ENCODE results near the gene SEMA7A. TPM values are rescaled to one million over a fixed set of nuclear protein-coding genes. Genes with fewer than 3 reads are reported as not detected.
A peak's percentile ranks its signal among the peaks of the same experiment; 100 is the strongest.

SEMA7A gene
- total and polyA plus RNA-seq, 4 experiments from 2014 or later, result 0.10 to 1.9 (median 1.2) TPM; not detected in 1

DNA sequence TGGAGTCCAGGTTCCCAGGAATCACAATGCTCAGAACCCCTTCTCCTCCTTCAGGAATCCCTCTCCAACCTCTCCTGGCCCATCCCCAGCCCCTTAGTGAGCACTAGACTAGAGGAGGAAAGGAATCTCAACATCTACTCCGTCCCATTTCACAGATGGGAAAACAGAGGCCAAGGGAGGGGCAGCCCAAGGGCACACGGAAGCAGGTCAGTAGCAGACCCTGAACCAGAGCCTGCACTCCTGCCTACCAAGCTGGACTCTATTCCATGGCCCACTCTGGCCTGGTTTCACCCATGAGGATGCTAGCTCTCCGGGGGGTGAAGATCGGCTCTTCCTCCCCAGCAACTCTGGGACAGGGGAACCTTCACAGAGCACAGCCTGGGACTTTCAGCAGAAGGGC, 14.3 kb downstream of the SEMA7A start:
- H3K4me3 ChIP-seq (ENCODE audit: low read length in 2 of 2), result no peak overlapping the region
- ChIA-PET POLR2A (ENCODE audit: partially characterized antibody) (no interaction called here), CTCF (ENCODE audit: partially characterized antibody) (no interaction called here)
- H3K27ac Mint-ChIP-seq, result no peak overlapping the region
- H3K9me3 Mint-ChIP-seq, result no peaks in the 10 kb centered on the region
- H3K27me3 Mint-ChIP-seq, result no peaks in the 10 kb centered on the region
- H3K4me3 Mint-ChIP-seq, result no peak overlapping the region
- intact Hi-C loops (cut with micrococcal nuclease), result no loop called here
- no peaks in the 10 kb centered on the region for H3K4me1 ChIP-seq (ENCODE audit: insufficient read depth, low read length)
- H3K27me3 ChIP-seq (ENCODE audit: insufficient read depth, low read length), result no peaks in the 10 kb centered on the region
- H3K27ac ChIP-seq (ENCODE audit: low read depth, low read length), result no peak overlapping the region
- peaks cover 0 to 2% of the 10 kb centered on the region in 2 donors for H3K36me3 Mint-ChIP-seq
- no peaks in the 10 kb centered on the region for H3K9me3 ChIP-seq (ENCODE audit: control insufficient read depth in 1 of 2, low read length in 2 of 2)
- H3K4me1 Mint-ChIP-seq, result peaks cover 0 to 2% (median 0%) of the 10 kb centered on the region in 4 donors
- no peak for DNase-seq
- no peaks in the 10 kb centered on the region for H3K36me3 ChIP-seq (ENCODE audit: insufficient read depth, low read length)

- Histone ChIP-seq H3K27me3 (ENCODE audit: insufficient read depth, low read length) (no peaks in the 10 kb centered on the region), H3K27ac (ENCODE audit: low read depth, low read length) (no peak overlapping the region), H3K36me3 (ENCODE audit: insufficient read depth, low read length) (no peaks in the 10 kb centered on the region), H3K4me1 (ENCODE audit: insufficient read depth, low read length) (no peaks in the 10 kb centered on the region), H3K4me3 (ENCODE audit: low read length in 2 of 2) (no peak overlapping the region), H3K9me3 (ENCODE audit: control insufficient read depth in 1 of 2, low read length in 2 of 2) (no peaks in the 10 kb centered on the region)
- DNase-seq, result no peak
- intact Hi-C loops (cut with micrococcal nuclease), result no loop called here
- H3K36me3 Mint-ChIP-seq, result peaks cover 0 to 2% of the 10 kb centered on the region in 2 donors
- CTCF ChIA-PET (ENCODE audit: partially characterized antibody), result no interaction called here
- H3K27me3 Mint-ChIP-seq, result no peaks in the 10 kb centered on the region
- H3K27ac Mint-ChIP-seq, result no peak overlapping the region
- peaks cover 0 to 2% (median 0%) of the 10 kb centered on the region in 4 donors for H3K4me1 Mint-ChIP-seq
- POLR2A ChIA-PET (ENCODE audit: partially characterized antibody), result no interaction called here
- H3K9me3 Mint-ChIP-seq, result no peaks in the 10 kb centered on the region
- no peak overlapping the region for H3K4me3 Mint-ChIP-seq
These were observed 15.0 kb downstream of the SEMA7A start for GRCh38 chr15:74418575-74419338.

DNA sequence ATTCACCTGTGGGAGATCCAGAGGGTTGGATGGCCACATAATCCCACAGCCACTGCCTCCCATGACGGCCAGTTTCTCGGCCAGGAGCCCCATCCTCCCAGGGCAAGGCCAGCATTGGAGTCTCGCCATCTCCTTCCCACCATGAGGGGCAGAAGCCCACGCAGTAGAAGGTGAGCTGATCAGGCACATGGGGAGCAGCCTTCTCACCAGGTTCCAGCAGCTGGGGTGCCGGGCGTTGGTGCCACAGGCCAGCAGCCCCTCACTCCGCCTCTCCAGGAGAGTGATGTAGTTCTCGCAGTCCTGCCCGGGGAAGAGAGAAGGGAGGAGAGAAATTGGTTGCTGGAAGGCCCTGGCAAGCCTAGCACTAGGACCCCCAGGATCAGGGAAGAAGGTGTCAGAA, 16.1 kb downstream of the SEMA7A start:
- Histone ChIP-seq H3K4me1 (ENCODE audit: insufficient read depth, low read length) (no peaks in the 10 kb centered on the region), H3K27me3 (ENCODE audit: insufficient read depth, low read length) (no peaks in the 10 kb centered on the region), H3K9me3 (ENCODE audit: control insufficient read depth in 1 of 2, low read length in 2 of 2) (no peaks in the 10 kb centered on the region), H3K27ac (ENCODE audit: low read depth, low read length) (no peak overlapping the region), H3K4me3 (ENCODE audit: low read length in 2 of 2) (no peak overlapping the region), H3K36me3 (ENCODE audit: insufficient read depth, low read length) (no peaks in the 10 kb centered on the region)
- H3K36me3 Mint-ChIP-seq, result peaks cover 0 to 2% of the 10 kb centered on the region in 2 donors
- CTCF ChIA-PET (ENCODE audit: partially characterized antibody), result no interaction called here
- no peak for DNase-seq
- no peak overlapping the region for H3K4me3 Mint-ChIP-seq
- no peaks in the 10 kb centered on the region for H3K27me3 Mint-ChIP-seq
- H3K4me1 Mint-ChIP-seq, result peaks cover 0 to 2% (median 0%) of the 10 kb centered on the region in 4 donors
- intact Hi-C loops (cut with micrococcal nuclease), result no loop called here
- POLR2A ChIA-PET (ENCODE audit: partially characterized antibody), result no interaction called here
- no peaks in the 10 kb centered on the region for H3K9me3 Mint-ChIP-seq
- H3K27ac Mint-ChIP-seq, result no peak overlapping the region

- no peak overlapping the region for H3K4me3 Mint-ChIP-seq
- H3K27ac Mint-ChIP-seq, result no peak overlapping the region
- POLR2A ChIA-PET (ENCODE audit: partially characterized antibody), result no interaction called here
- Histone ChIP-seq H3K36me3 (ENCODE audit: insufficient read depth, low read length) (no peaks in the 10 kb centered on the region), H3K4me1 (ENCODE audit: insufficient read depth, low read length) (no peaks in the 10 kb centered on the region), H3K27ac (ENCODE audit: low read depth, low read length) (no peak overlapping the region), H3K4me3 (ENCODE audit: low read length in 2 of 2) (no peak overlapping the region), H3K9me3 (ENCODE audit: control insufficient read depth in 1 of 2, low read length in 2 of 2) (no peaks in the 10 kb centered on the region), H3K27me3 (ENCODE audit: insufficient read depth, low read length) (no peaks in the 10 kb centered on the region)
- H3K9me3 Mint-ChIP-seq, result no peaks in the 10 kb centered on the region
- no peaks in the 10 kb centered on the region for H3K27me3 Mint-ChIP-seq
- intact Hi-C loops (cut with micrococcal nuclease), result no loop called here
- peaks cover 0 to 2% (median 0%) of the 10 kb centered on the region in 4 donors for H3K4me1 Mint-ChIP-seq
- DNase-seq, result no peak
- CTCF ChIA-PET (ENCODE audit: partially characterized antibody), result no interaction called here
- H3K36me3 Mint-ChIP-seq, result peaks cover 0 to 2% of the 10 kb centered on the region in 2 donors
These were observed 16.5 kb downstream of the SEMA7A start for GRCh38 chr15:74417225-74417624.

- intact Hi-C loops (cut with micrococcal nuclease), result no loop called here
- Mint-ChIP-seq H3K4me1 (peaks cover 0 to 2% (median 0%) of the 10 kb centered on the region in 4 donors), H3K27me3 (no peaks in the 10 kb centered on the region), H3K27ac (peak overlapping the region in 1 of 7 donors; percentile 47), H3K36me3 (peaks cover 0 to 2% of the 10 kb centered on the region in 2 donors), H3K9me3 (no peaks in the 10 kb centered on the region), H3K4me3 (no peak overlapping the region)
- DNase-seq, result no peak
- no peaks in the 10 kb centered on the region for H3K36me3 ChIP-seq (ENCODE audit: insufficient read depth, low read length)
- H3K4me3 ChIP-seq (ENCODE audit: low read length in 2 of 2), result no peak overlapping the region
- H3K27me3 ChIP-seq (ENCODE audit: insufficient read depth, low read length), result no peaks in the 10 kb centered on the region
- H3K4me1 ChIP-seq (ENCODE audit: insufficient read depth, low read length), result no peaks in the 10 kb centered on the region
- ChIA-PET POLR2A (ENCODE audit: partially characterized antibody) (no interaction called here), CTCF (ENCODE audit: partially characterized antibody) (no interaction called here)
- no peaks in the 10 kb centered on the region for H3K9me3 ChIP-seq (ENCODE audit: control insufficient read depth in 1 of 2, low read length in 2 of 2)
- no peak overlapping the region for H3K27ac ChIP-seq (ENCODE audit: low read depth, low read length)
These were observed 17.5 kb downstream of the SEMA7A start for GRCh38 chr15:74415966-74416916.

GRCh38 chr15:74414603-74415338, 19.0 kb downstream of the SEMA7A start:
- no peaks in the 10 kb centered on the region for H3K4me1 Mint-ChIP-seq
- H3K9me3 Mint-ChIP-seq, result no peaks in the 10 kb centered on the region
- ChIA-PET CTCF (ENCODE audit: partially characterized antibody) (interaction anchor here (1.6 kb wide), 1 partner anchor 11 kb away, joined by 3 read pairs; no protein-coding TSS in a partner anchor), POLR2A (ENCODE audit: partially characterized antibody) (no interaction called here)
- Histone ChIP-seq H3K27ac (ENCODE audit: low read depth, low read length) (no peak overlapping the region), H3K9me3 (ENCODE audit: control insufficient read depth in 1 of 2, low read length in 2 of 2) (no peaks in the 10 kb centered on the region), H3K36me3 (ENCODE audit: insufficient read depth, low read length) (no peaks in the 10 kb centered on the region), H3K4me1 (ENCODE audit: insufficient read depth, low read length) (no peaks in the 10 kb centered on the region), H3K27me3 (ENCODE audit: insufficient read depth, low read length) (no peaks in the 10 kb centered on the region), H3K4me3 (ENCODE audit: low read length in 2 of 2) (no peak overlapping the region)
- no peak overlapping the region for H3K4me3 Mint-ChIP-seq
- no peak for DNase-seq
- no peak overlapping the region for H3K27ac Mint-ChIP-seq
- intact Hi-C loops (cut with micrococcal nuclease), result no loop called here
- no peaks in the 10 kb centered on the region for H3K27me3 Mint-ChIP-seq
- peaks cover 0 to 2% of the 10 kb centered on the region in 2 donors for H3K36me3 Mint-ChIP-seq
